Renal cortical epithelial cell (primary cell): ENCODE measurements around the gene BCL7A. TPM values are rescaled to one million over a fixed set of nuclear protein-coding genes. Genes with fewer than 3 reads are reported as not detected.
"Not testable (repeated sequence)": the region's sequence is repeated elsewhere in the genome, so short reads cannot be mapped to it uniquely, and the experiment has no call there.

Source experiments
- DNase-seq: peaks from one replicate; pipeline ENCODE4 v3.0.0-alpha.2; 2011; ENCODE audit warnings: low read depth
- total RNA-seq: library from RNA; depleted of rRNA; stranded (reverse); fragments of >200 nt; gene quantifications from 2 replicates; pipeline ENCODE4 v1.2.3, GENCODE V29; 2014

BCL7A gene
- total RNA-seq, 1 donor from 2014 or later = 24.8 TPM

DNA sequence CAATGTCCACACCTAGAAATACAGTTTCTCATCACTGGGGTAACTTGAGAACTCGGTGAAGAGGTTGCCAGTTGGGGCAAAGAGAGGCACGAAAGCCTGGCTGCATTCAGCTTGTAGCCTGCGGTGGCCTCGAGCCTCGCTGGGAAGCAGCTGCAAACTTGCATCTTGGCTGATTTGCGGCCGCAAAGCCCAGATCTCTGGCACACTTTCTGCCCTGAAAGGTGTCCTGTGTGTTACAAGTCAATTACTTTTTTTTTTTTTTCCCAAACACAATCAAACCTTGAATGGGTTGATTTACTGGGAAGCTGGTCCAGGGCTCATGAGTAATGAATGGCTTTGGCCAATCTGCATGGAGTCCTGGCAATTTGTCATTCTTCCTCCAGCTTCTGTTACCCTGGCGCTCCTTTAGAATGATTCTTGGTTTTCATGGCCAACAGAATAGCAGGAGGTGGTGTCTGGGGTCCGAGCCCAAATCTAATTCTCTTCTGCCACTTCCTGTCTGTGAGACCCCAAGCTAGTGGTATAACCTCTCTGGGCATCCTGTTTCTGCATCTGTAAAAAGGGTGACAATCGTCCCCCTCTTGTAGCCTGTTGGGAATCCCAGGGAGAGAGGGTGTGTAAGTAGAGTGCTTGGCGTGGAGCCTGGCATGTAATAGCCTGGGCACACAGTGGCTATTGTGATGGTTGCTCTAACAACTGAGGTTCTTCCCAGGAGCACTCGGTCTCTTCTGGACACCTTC, 6.7 kb downstream of the BCL7A start:
- peak; percentile 67 for DNase-seq

DNA sequence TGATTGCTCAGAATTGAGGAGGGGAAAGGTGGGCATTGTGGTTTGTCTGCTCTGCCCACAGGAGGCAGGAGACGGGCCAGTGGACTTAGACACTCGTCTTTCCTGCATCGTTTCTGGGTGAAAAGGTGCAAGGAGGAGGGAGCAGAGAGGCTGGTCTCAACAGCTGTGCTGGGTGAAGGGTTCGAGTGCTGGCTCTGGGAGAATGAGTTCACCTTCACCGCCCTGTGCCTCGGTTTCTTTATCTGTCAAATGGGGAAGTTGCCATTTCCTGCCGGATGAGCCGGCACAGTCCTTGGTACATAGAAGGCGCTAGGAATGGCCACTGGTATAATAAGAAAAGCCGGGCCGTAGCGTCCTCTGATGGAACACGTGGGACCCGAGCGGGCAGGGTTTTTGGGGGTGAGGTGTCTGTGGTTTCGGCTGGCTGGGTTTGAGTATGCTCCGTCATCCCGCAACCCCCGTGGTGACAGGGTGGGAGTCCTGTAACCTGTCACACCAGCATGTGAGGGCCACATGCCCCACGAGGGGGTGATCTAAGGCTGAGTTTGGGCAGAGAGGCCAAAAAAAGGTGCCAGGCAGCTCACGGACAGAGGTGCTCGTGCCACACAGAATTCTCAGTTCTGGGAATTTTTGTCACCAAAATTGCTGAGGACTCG, 7.3 kb downstream of the BCL7A start:
- DNase-seq = no peak

DNA sequence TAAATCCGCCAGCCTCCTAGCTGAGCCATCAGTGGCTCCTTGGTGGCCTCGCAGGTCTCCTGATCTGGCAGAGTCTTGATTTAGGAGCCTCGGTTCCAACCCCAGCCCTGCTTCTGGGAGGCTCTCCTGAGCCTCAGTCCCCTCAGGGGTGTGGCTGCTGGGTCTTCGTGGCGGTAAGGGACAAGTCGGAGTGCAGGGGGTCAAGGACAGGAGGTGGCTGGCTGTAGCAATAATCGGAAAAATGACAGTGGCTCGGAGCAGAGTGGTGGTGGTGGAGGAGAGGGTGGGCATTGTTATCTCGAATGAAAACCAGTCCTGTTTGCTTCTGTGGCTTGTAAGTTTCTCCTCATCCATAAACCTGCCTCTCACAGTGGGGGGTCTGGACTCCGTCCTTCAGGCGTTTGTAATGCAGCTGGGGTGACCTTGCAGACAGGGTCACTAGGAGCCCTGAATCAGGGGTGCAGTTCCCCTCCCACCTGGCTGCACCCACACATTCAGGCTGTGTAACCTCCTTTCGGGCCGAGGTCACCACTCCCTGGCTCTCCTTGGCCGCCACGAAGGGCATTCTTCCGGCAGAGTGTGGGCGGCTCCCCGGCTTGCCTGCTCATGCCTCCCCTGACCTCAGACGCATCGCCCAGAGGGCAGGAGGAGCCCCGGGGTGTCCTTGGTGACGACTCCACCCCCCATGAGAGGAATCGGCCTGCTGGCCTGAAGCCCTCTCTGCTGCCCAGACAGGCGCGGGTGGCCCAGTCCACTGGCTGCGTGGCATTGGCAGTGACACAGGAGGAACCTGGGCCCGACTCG, 8.1 kb downstream of the BCL7A start:
- DNase-seq = no peak

DNA sequence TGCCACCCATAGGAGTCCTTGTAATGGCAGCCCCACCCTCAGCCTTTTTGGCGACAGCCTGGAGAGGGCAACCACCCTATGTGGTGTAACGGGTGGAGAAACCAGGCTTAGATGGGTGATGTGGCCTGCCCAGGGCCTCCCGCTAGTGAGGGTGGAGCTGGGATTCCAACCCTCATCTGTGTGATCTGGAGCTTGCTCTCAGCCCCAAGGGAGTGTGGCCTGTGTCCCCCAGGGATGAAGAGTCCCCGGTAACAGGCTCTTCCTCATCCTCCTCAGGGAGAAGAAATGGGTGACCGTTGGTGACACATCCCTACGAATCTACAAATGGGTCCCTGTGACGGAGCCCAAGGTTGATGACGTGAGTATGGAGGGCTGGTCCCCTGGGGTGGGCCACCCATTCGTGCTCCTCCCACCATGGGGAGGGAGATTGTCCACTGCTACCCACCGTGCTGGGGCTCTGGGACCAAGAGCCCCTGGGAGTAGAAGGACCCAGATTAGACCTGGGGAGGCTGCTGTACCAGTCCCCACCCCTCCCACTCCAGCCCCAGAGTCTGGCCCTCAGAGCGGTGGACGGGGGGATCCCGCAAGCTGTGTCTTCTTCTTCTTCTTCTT, 8.8 kb downstream of the BCL7A start:
- no peak for DNase-seq

DNA sequence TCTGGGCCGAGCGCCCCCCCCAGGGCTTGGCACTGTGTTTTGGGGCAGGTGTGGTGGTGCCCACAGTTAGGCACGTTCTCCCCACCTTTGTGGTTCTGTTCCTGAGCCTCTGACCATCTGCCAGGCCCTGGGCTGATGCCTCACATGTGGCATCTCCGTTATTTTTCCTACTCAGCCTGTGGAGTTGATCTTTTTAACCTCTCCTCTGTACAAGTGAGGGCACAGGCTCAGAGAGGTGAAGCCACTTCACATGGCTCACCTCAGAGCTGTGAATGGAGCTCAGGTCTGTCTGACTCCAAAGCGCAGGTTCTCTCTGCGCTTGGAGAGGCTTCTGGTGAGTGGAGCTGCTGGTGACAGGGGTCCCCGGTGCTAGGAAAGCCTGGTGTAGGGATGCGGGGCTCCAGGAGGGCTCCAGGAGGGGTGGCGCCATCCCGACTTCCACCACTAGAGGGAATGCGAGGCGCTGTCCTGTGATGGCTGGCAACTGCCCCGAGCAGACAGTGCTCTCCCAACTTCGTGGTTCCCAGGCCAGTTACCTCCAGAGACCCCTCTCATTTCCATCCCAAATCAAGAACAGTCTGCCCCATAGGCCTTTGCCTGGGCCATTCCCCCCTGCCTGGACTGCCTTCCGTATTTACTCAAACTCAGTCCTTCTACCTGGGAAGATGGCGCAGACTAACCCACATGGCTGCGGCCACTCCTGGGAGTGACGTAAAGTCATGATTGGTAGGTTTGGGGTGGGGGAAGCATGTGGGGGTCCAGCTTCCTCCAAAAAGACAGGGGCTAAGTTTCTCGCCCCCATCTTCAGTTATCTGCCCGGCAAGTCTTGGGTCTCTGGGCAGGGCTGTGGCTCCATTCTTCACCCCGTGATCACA, 9.9 kb downstream of the BCL7A start:
- DNase-seq = no peak

DNA sequence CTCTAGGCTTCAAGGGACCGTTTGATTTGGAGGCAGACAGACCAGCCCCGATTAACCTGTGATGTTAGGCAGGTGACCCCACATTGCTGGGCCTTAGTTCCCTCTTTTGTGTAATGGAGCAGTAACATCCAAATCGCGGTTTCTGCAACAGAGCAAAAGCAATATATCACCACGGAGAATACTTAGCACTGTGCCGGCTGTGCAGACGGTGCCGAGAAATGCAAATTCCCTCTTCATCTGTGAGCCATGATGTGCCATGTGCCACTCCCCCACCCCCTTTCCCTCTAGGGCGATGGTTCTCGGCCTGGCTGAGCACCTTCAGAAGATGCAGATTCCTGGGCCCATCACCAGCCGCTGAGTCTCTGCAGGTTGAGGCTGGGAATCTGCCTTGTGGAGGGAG, 10.9 kb downstream of the BCL7A start:
- no peak for DNase-seq

DNA sequence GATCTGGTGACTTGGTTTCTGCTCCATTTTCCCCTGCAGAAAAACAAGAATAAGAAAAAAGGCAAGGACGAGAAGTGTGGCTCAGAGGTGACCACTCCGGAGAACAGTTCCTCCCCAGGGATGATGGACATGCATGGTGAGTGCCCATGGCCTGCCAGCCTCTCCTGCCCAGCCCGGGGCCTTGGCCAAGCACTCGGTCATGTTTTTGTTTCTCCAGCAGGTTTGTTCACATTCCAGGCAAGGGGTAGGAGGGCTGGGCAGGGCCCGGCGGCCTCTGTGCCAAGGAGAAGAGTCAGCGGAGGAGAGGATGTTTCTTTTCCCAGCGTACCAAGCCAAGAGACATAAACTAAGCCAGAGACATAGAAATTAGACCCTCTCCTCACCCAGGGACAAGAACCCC, 13.6 kb downstream of the BCL7A start:
- no peak for DNase-seq

DNA sequence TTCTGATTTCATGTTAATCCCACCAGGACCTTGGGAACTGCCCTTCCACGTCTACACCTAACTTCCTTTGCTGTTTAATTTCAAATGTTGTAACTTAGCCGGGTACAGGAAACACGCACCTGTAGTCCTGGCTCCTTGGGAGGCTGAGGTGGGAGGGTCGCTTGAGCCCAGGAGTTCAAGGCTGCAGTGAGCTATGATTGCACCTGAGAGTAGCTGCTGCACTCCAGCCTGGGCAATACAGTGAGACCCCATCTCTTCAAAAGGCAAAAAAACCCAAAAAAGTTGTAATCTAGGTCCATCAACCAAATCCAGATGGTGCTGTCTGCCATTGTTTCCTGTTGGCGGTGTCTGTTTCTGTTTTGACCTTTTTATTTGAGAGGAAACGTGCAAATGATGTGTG, 14.5 kb downstream of the BCL7A start:
- DNase-seq = no peak

DNA sequence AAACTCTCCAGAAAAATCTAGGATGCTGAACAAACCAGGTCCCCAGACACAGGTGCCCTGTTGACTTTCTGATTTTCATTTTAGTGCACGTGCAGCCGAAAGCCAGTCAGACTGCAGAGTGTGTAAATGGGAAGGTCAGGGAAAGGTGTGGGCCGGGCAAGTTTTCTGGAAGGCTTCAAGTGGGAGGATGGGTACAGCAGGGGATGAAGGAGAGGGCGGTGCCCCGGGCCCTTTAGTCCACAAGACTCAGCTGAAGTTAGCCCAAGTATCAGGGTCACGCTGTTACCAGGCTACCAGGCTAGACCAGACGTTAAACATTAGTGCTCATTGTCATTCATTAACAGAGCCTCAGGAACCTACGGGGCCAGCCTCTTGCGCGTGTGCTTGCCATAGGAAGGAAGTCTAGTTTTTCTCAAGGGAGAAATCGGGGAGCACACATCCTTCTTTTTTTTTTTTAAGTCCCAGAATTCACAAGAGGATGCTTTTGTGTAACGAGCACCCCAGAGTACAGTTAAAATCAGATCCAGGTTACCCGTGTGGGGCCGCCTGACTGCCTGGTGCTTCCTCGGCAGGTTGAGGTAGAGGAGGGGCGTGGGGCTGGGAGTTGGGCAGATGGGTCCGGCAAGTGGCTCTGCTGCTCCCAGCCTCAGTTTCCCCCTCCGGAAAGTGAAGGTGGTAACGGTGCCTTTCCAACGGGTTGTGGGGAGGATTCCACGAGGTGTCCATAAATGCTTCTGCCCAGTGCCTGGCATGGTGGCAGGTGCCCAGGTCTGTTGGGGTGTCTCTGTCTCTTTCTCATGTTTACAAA, 19.1 kb downstream of the BCL7A start:
- peak; percentile 98 for DNase-seq

DNA sequence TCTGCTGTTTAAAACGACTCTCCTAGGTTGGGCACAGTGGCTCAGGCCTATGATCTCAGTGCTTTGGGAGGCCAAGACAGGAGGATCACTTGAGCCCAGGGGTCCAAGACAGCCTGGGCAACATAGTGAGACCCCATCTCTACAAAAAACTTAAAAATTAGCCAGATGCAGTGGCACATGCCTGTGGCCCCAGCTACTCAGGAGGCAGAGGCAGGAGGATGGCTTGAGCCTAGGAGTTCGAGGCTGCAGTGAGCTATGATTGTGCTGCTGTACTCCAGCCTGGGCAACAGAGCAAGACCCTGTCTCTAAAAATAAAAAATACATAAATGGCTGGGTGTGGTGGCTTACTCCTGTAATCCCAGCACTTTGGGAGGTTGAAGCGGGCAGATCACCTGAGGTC, 19.8 kb downstream of the BCL7A start:
- not testable (repeated sequence) for DNase-seq

DNA sequence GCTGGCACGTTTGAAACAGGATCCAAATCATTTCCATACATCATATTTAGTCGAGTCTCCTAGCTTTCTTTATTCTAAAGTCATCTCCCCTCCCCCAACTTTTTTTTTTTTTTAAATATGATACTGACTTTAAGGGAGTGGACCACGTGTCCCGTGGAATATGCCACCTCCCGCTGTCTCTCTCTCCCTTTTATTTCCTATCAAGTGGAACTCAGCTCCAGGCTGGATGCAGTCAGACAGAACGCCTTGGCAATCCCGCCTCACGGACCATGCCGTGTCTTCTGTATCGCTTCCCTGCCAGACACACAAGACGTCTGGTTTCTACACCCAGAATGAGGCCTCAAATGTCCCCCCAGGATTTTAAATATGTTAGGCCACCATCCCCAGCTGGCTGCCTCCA, 21.2 kb downstream of the BCL7A start:
- DNase-seq = peak; percentile 42

DNA sequence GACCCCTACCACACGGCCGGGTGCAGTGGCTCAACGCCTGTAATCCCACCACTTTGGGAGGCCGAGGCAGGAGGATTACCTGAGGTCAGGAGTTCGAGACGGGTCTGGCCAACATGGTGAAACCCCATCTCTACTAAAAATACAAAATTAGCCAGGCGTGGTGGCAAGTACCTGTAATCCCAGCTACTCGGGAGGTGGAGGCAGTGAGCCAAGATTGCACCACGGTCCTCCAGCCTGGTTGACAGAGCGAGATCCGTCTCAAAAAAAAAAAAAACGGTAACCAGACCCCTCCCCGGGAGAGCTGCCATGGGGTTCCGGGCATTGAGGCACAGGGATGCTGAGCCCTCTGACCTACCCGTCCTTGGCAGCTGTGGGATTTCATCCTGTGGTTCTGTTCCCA, 21.8 kb downstream of the BCL7A start:
- DNase-seq = no peak

DNA sequence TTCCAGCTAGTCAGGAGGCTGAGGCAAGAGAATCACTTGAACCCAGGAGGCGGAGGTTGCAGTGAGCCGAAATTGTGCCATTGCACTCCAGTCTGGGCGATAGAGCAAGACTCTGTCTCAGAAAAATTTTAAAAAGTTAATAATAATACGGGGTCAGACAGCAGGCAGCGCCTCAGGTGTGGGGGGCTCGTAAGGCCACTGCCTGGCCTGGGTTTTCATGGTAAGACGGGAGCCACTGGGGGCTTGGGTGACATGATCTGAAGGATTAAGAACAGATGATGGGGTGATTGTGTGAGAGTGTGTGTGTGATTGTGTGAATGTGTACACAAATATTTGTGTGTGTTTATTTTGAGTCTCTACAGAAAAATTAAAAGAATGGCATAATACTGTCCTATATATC, 23.6 kb downstream of the BCL7A start:
- DNase-seq = no peak

DNA sequence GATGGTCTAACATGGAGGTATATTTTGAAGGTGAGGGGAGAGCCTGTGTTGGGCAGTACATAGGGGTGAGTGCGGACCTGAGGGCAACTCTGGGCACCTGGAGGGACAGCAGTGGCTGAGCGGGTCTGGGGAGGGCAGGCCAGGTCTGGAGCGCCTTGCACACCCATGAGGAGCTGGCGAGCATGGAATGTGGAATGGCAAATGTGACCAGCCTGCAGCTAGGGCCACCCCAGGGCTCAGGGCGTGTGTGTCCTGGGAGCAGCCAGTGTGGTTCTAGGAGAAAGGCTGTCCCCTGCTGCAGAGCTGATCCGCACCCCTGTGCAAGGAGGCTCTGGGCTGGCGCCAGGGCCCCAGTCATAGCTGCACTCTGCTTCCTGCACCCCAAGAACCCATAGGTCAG, 24.5 kb downstream of the BCL7A start:
- no peak for DNase-seq

DNA sequence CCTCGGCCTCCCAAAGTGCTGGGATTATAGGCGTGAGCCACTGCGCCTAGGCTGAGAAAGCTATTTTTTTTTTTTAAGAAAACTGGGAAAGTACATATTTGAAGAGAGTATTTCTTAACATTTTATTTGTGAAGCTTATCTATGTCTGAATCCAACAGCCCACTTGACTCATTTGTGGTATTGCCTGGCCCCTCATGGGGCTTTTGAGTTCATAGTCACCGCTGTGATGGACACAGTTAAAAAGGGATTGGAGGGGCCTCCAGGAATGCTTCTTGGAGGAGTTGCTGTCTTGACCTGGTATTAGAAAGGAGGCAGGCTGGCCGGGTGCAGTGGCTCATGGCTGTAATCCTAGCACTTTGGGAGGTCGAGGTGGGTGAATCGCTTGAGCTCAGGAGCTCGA, 26.5 kb downstream of the BCL7A start:
- no peak for DNase-seq

DNA sequence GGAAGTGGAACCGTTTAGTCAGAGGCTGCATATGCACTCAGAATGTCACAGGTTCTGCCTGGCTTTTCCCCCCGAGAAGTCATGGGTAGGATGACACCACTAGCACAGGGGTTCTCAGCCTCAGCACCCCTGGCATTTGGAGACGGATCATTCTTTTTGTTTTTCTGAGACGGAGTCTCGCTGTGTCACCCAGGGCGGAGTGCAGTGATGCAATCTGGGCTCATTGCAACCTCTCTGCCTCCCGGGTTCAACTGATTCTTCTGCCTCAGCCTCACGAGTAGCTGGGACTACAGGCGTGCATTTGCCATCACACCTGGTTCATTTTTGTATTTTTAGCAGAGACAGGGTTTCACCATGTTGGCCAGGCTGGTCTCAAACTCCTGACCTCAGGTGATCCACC, 28.1 kb downstream of the BCL7A start:
- no peak for DNase-seq

DNA sequence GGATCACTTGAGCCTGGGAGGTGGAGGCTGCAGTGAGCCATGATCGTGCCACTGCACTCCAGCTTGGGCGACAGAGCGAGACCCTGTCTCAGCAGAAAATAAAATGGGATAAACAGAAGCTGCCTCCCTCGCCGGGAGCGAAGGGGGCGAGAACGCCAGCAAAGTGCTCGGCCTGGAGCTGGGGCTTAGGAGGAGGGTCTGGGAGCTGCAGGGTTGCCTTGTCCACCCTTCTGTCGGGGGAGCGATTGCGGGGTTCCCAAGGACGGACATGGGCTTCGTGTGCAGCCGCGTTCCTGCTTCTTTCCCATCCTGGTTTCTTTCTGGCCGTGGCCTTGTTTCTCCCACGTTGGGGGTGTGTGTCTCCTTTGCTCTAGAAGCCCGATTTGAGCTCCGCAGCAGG, 29.0 kb downstream of the BCL7A start:
- no peak for DNase-seq

DNA sequence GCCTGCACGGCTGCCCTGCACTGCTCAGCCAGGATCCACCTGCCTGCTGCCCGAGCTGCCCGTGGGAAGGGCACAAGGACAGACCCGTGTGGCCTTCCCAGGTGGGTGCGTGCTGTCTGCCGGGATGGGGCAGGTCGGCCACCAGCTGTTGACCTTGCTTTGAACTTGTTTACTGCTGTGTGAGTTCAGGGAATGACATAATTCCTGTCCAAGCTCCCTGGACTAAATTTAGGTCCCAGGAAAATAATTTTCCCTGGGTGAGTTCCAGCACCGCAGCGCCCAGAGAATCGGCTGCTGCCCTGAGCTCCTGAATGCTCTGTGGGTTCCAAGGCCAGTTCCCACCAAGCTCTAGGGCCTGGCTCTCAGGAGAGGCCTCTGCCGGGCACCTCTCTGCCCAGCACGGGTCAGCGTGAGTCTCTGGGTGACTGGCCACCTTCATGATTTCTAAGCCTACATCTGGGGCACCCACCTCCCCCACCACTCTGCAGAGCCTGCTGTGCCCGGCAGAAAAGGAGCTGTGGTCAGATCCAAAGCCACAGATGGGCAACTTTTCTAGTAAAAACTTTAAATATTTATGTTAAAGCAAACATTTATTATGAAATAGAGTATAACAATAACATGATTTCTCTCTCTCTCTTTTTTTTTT, 29.7 kb downstream of the BCL7A start:
- DNase-seq = no peak

DNA sequence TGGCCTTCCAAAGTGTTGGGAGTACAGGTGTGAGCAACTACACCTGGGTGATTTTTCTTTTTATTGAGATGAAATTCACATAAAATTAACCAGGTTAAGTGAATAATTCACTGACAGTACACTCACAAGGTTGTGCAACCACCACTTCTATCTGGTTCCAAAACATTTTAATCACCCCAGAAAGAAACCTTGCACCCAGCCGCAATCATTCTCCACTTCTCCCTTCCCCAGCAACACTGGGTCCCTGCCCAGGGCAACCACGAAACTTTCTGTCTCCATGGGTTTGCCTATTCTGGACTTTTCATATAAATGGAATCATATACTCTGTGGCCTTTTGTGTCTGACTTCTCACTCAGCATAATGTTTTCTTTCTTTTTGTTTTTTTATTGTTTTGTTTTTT, 30.6 kb downstream of the BCL7A start:
- DNase-seq = peak; percentile 65
